Keratinocyte (primary cell): ENCODE data around the gene LSP1.

ENCODE experiments used
- EZH2 ChIP-seq: IDR thresholded peaks from one replicate; pipeline ENCODE4 v1.6.1; 2012; ENCODE audit warnings: inconsistent platforms, mild to moderate bottlenecking, low read length, moderate library complexity
- TF ChIP-seq, protein P1 (sequence below), 3 experiments: IDR thresholded peaks in 1 of 3; conservative IDR thresholded peaks in 1 of 3; optimal IDR thresholded peaks in 1 of 3; 2 replicates in 2 of 3; 3 replicates in 1 of 3; pipeline versions ENCODE3 to v1.5.1; 2011; ENCODE audit warnings: low read length in 3 of 3, mild to moderate bottlenecking in 3 of 3, moderate library complexity in 2 of 3, control low read depth in 1 of 3, inconsistent platforms in 1 of 3; ENCODE audit not compliant: insufficient read depth in 2 of 3; ENCODE audit errors: extremely low read depth in 1 of 3

DNA sequence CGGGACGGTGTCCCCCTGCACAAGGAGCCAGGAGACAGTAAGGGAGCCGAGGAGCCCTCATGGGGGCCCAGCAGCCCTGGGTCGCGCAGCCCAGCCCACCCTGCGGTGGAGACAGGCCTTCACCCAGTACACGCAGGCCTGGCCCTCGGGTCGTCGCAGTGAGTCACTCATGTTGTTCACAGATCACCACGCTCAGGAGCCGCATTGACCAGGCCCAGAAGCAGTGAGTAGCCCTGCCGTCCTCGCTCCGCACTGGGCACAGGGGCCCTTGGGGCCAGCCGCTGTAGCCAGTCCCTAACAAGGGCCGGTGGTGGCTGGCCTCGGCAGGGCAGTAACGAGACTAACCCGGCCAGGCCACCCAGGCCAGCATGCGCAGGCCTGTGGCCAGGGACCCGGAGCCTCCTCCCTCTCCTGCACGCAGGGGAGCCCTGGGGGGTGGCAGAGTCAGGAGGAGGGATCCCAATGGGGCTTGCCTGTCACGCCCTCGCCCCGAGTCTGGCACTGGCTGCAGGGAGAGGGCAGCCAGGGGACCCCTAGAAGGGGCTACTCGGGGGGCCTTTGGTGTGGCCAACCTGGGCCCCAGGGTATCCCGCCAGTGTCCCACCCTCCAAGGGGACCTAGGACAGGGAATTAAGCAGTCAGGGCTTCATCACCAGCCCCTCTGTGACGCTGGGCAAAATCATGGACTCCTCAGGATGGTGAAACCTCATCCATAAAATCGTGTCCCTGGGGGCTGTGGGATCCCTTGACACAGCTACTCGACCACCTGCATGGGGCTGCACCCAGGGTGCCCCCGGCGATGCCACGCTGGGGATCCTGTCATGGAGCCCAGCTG lies 84.1 kb downstream of the LSP1 start:
- TF ChIP-seq, protein P1, sequence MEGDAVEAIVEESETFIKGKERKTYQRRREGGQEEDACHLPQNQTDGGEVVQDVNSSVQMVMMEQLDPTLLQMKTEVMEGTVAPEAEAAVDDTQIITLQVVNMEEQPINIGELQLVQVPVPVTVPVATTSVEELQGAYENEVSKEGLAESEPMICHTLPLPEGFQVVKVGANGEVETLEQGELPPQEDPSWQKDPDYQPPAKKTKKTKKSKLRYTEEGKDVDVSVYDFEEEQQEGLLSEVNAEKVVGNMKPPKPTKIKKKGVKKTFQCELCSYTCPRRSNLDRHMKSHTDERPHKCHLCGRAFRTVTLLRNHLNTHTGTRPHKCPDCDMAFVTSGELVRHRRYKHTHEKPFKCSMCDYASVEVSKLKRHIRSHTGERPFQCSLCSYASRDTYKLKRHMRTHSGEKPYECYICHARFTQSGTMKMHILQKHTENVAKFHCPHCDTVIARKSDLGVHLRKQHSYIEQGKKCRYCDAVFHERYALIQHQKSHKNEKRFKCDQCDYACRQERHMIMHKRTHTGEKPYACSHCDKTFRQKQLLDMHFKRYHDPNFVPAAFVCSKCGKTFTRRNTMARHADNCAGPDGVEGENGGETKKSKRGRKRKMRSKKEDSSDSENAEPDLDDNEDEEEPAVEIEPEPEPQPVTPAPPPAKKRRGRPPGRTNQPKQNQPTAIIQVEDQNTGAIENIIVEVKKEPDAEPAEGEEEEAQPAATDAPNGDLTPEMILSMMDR (optimal IDR thresholded peaks at IDR 0.05 in 1 of 3, IDR thresholded peaks at IDR 0.05 in 1 of 3, conservative IDR thresholded peaks at IDR 0.05 in 1 of 3; ENCODE audit: extremely low read depth in 1 of 3, insufficient read depth in 2 of 3, low read length in 3 of 3) = no peak
- TF ChIP-seq EZH2 = no peak
